Left lung (tissue), 10 donors: ENCODE measurements around the gene SPINK6. TPM values are rescaled to one million over a fixed set of nuclear protein-coding genes. Genes with fewer than 3 reads are reported as not detected.

Experiments
- ATAC-seq: fragments of 200-7000 bp; cut with Tn5 transposase; one replicate; pipeline ENCODE4 v1.9.1; 2020; ENCODE audit warnings: moderate library complexity
- DNase-seq, 4 donors: peaks; one replicate each; pipeline ENCODE4 v3.0.0-alpha.2; 2013 to 2020
- H3K27ac ChIP-seq, 2 donors: fragments of 200-600 bp; sonication (generic) in 1 of 2; one replicate each; pipeline versions ENCODE4 v1.5.0 to v1.8.0; 2020 to 2021
- H3K27me3 ChIP-seq, 2 donors: fragments of 200-600 bp; sonication (generic) in 1 of 2; one replicate each; pipeline versions ENCODE4 v1.5.0 to v1.8.0; 2020 to 2021
- H3K36me3 ChIP-seq, 2 donors: fragments of 200-600 bp; sonication (generic) in 1 of 2; one replicate each; pipeline versions ENCODE4 v1.5.0 to v1.8.0; 2020 to 2021
- H3K4me1 ChIP-seq, 2 donors: fragments of 200-600 bp; one replicate each; pipeline ENCODE4 v1.8.0; 2021
- H3K4me3 ChIP-seq, 2 donors: fragments of 200-600 bp; sonication (generic) in 1 of 2; one replicate each; pipeline versions ENCODE4 v1.5.0 to v1.8.0; 2020 to 2021; ENCODE audit warnings: mild to moderate bottlenecking in 1 of 2
- H3K9me3 ChIP-seq, 2 donors: fragments of 200-600 bp; sonication (generic) in 1 of 2; one replicate each; pipeline versions ENCODE4 v1.5.0 to v1.8.0; 2020 to 2021
- intact Hi-C, 2 donors: fragments of 100-400 bp; cut with DNase I; formaldehyde crosslinking; loops; one replicate each; pipeline versions ENCODE4 v1.11.2 to v1.14.2; 2022
- polyA plus RNA-seq, 6 donors: library from polyadenylated mRNA; unstranded; fragments of 120-200 nt; gene quantifications; one replicate each; pipeline ENCODE4 v1.2.1, GENCODE V29; 2013; ENCODE audit not compliant: insufficient read length in 6 of 6
- total RNA-seq, 2 donors: library from RNA; stranded (reverse); fragmentation: NEBNext Ultra II Directional; extraction: Animal tissue kit (Norgen Biotek cat#: 25700); gene quantifications; one replicate each; pipeline ENCODE4 v1.2.1, GENCODE V29; 2021
- TF ChIP-seq, protein P1 (sequence below), 2 donors: fragments of 200-600 bp; sonication (generic) in 1 of 2; IDR thresholded peaks; one replicate each; pipeline versions ENCODE4 v1.5.0 to v1.8.0; 2021; ENCODE audit warnings: antibody characterized with exemption in 2 of 2
- donor health status: DM: no; HTN: yes; CAD: no.
- donor health status: DM: no; HTN: no; CAD: no.

SPINK6 gene
- total and polyA plus RNA-seq, 8 donors: 0.42 TPM; not detected in 7

DNA sequence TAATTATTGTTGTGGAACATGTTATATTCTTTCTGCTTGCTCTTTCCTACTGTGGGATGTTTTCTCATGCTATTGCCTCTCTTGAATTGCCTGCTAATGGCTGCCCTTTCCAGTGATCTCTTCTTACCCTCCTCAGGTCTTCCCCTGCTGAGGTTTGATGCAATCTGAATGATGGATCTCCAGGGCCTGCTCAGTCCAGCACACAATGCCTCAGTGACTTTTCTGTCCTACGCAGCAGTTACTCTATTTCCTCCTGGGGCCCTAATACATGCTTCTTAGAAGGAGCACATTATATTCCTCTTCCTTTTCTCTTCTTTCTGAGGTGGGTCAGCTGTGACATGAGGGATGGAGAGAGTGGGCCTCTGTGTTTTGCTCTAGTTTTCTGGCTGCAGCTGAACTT lies 34.6 kb upstream of the SPINK6 start, which contains the start of gene SPINK14:
Gene SPINK14 (plus strand): TSS at position 301 of the 400 bp plus-strand sequence. CDS start 1,187 bp downstream, outside the sequence.
- ATAC-seq (no peak), DNase-seq (no peak)
- H3K4me1 ChIP-seq: no peaks in the 10 kb centered on the region
- intact Hi-C loops: no loop called here
- no peaks in the 10 kb centered on the region for H3K36me3 ChIP-seq
- no peak within 1 kb of the TSS for H3K4me3 ChIP-seq
- peak within 1 kb of the TSS in 1 of 2 donors; percentile 23 for H3K27ac ChIP-seq
- H3K27me3 ChIP-seq: no peaks in the 10 kb centered on the region
- TF ChIP-seq, protein P1, sequence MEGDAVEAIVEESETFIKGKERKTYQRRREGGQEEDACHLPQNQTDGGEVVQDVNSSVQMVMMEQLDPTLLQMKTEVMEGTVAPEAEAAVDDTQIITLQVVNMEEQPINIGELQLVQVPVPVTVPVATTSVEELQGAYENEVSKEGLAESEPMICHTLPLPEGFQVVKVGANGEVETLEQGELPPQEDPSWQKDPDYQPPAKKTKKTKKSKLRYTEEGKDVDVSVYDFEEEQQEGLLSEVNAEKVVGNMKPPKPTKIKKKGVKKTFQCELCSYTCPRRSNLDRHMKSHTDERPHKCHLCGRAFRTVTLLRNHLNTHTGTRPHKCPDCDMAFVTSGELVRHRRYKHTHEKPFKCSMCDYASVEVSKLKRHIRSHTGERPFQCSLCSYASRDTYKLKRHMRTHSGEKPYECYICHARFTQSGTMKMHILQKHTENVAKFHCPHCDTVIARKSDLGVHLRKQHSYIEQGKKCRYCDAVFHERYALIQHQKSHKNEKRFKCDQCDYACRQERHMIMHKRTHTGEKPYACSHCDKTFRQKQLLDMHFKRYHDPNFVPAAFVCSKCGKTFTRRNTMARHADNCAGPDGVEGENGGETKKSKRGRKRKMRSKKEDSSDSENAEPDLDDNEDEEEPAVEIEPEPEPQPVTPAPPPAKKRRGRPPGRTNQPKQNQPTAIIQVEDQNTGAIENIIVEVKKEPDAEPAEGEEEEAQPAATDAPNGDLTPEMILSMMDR (IDR thresholded peaks at IDR 0.05): no peak
- H3K9me3 ChIP-seq: no peaks in the 10 kb centered on the region

GRCh38 chr5:148172377-148172776 lies 30.5 kb upstream of the SPINK6 start:
- Histone ChIP-seq H3K4me3 (no peak overlapping the region), H3K9me3 (no peaks in the 10 kb centered on the region), H3K36me3 (no peaks in the 10 kb centered on the region), H3K27ac (no peak overlapping the region), H3K27me3 (no peaks in the 10 kb centered on the region), H3K4me1 (no peaks in the 10 kb centered on the region)
- no peak for DNase-seq
- ATAC-seq: no peak
- intact Hi-C loops: no loop called here
- TF ChIP-seq, protein P1 (IDR thresholded peaks at IDR 0.05): no peak

- no peak for DNase-seq
- intact Hi-C loops: no loop called here
- Histone ChIP-seq H3K27me3 (no peaks in the 10 kb centered on the region), H3K4me3 (no peak overlapping the region), H3K9me3 (no peaks in the 10 kb centered on the region), H3K27ac (no peak overlapping the region), H3K4me1 (peaks cover 0 to 17% of the 10 kb centered on the region in 2 donors), H3K36me3 (no peaks in the 10 kb centered on the region)
- ATAC-seq: no peak
- TF ChIP-seq, protein P1 (IDR thresholded peaks at IDR 0.05): no peak
Observed at GRCh38 chr5:148176480-148176879, 26.4 kb upstream of the SPINK6 start.

GRCh38 chr5:148177207-148177606 lies 25.6 kb upstream of the SPINK6 start:
- H3K4me3 ChIP-seq: no peak overlapping the region
- H3K27me3 ChIP-seq: no peaks in the 10 kb centered on the region
- TF ChIP-seq, protein P1 (IDR thresholded peaks at IDR 0.05): no peak
- no peak for ATAC-seq
- H3K27ac ChIP-seq: no peak overlapping the region
- DNase-seq: no peak
- H3K9me3 ChIP-seq: no peaks in the 10 kb centered on the region
- peaks cover 0 to 17% of the 10 kb centered on the region in 2 donors for H3K4me1 ChIP-seq
- H3K36me3 ChIP-seq: no peaks in the 10 kb centered on the region
- intact Hi-C loops: no loop called here

GRCh38 chr5:148179234-148179824 lies 23.5 kb upstream of the SPINK6 start:
- ATAC-seq: peak; percentile 94
- TF ChIP-seq, protein P1 (IDR thresholded peaks at IDR 0.05): peak; percentile 65 to 69
- no peak overlapping the region for H3K27ac ChIP-seq

More at GRCh38 chr5:148179234-148179824, 23.5 kb upstream of the SPINK6 start:
- Histone ChIP-seq H3K36me3 (no peaks in the 10 kb centered on the region), H3K9me3 (no peaks in the 10 kb centered on the region), H3K4me3 (no peak overlapping the region), H3K4me1 (peaks cover 0 to 17% of the 10 kb centered on the region in 2 donors), H3K27me3 (no peaks in the 10 kb centered on the region)
- peak in 2 of 4 donors; percentile 32 to 66 for DNase-seq
- intact Hi-C loops: no loop called here
